NCI-H1930 (cell line): ENCODE measurements around the gene FHIT.
"Not testable (repeated sequence)": the region's sequence is repeated elsewhere in the genome, so short reads cannot be mapped to it uniquely, and the experiment has no call there.

ENCODE experiments used
- DNase-seq, 2 experiments: peaks; one replicate each; lab custom pipeline; 2025; lab: John Stamatoyannopoulos, UW

Gene FHIT

DNA sequence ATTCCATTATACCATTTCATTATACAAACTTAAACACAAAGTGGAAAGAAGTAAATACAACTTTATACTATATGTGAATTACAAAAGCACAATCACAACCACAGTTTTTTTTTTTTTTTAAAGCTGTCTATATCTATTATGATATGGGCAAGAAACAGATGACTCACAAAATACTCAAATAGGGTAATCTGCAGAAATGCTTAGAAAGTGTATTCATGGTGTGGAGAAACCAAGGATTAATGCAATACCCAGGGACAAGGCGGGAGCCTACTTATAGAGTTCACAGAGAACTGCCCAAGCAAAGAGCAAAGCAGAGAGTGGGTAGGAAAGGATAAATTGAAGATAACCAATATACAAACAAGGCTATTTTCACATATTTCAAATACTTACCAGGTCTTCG, 332.0 kb downstream of the FHIT start:
- DNase-seq: no peak

- DNase-seq: no peak
Measured at GRCh38 chr3:60917141-60917540, 334.1 kb downstream of the FHIT start.

DNA sequence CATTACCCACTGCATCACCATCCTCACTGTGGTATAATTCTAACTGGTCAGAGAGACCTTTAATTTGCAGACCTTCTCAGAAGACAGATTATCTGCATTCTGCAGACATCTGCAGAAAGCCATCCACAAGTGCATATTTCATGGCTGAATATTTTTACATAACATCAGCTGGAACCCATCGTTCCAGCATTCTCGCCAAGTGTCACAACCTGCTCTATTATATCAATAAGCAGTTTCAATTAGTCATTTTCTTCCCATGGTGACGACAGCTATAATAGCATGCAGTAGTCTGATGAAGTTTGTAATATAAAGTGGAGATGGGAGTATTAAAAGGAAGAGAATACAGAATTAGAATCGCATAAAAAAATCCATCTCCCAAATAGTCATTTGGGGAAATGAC, 334.7 kb downstream of the FHIT start:
- no peak for DNase-seq

DNA sequence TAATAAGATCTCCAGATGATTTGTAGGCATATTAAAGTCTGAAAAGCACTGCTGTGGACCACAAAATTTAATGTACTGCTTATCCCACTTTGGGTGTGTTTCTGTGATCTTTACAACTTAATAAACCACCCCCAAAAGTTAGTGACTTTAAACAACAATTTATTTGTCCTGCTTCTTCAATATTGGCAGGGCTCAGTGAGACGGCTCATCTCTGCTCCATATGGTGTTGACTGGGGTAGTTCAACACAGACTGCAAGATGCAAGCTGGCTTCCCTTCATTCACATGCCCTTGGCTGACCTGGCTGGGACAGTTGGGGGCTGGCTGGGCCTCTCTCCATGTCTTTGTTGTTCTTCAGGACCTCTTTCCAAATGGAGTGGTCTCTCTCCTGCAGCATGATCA, 337.8 kb downstream of the FHIT start:
- no peak for DNase-seq

DNA sequence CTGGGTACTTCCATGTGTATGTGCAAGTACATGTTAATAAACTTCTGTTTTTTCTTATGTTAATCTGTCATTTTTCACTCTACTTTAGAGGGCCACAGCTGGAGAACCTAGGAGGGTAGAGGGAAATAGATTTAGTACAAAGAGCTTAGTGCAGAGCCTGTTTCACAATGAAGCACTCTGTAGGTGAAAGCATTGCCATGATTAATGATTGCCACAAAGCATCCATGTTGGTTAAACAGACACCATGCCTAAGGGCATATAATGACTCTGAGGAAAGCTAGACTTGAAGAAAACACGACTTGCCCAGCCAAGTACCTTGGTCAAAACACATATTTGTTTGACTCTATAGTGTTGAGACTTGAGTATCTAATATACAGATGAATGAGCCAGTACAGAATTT, 338.4 kb downstream of the FHIT start:
- DNase-seq: no peak

DNA sequence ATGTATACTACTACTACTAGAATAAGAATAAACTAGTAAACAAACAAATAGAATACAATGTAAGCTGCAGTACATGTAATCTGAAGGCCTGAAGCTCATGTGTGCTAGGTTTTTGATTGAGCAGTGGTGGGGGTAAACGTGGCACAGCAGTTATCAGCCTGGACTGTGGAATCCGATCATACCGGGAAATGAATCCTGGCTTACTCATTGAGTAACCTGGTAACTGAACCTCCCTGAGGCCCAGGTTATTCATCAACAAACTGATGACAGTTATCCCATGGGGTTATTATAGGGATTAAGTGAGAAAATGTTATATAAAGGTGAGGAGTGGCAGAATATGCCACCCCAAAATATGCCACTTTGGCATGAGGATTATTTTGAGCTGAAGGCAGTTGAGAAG, 339.1 kb downstream of the FHIT start:
- no peak for DNase-seq

DNA sequence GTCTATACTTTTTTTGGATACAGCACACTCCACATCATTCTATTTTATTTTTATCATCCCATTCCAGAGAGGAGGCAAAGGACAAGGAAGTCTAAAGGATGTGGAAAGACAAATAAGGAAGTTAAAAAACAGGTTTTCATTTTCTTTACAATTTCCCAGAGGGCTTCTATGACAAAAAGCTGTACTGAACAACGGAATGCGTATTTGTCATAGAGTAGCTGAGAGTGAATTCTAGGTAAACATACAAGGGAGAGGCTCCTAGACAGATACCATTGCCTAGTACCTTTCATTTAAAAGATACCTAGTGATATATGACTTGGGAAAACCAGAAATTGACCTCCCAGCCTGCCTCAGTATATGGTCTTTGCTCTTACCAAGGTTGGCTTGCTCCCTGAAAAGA, 341.7 kb downstream of the FHIT start:
- DNase-seq: no peak

GRCh38 chr3:60906283-60906682, 345.0 kb downstream of the FHIT start:
- DNase-seq: no peak

- no peak for DNase-seq
Measured at GRCh38 chr3:60898321-60898720, 352.9 kb downstream of the FHIT start.

GRCh38 chr3:60893946-60894345, 357.3 kb downstream of the FHIT start:
- DNase-seq: no peak

GRCh38 chr3:60890226-60890625, 361.0 kb downstream of the FHIT start:
- DNase-seq: no peak

GRCh38 chr3:60888952-60889351, 362.3 kb downstream of the FHIT start:
- DNase-seq: not testable (repeated sequence)

DNA sequence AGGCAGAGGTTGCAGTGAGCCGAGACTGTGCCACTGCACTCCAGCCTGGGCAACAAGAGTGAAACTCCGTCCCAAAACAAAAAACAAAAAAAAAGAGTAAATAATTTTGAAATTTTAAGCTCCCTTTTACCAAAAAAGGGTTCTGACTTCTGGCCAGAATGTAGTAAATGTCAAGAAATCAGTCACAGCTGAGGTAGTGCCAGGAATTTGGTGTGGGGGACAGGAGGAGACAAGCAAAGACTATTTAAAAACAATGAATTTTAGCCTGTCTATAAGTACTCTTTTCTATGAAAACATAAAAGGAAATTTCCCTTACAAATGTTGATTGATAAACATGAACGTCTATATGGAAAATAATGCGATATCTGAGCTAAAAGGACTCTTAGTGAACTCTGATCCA, 363.7 kb downstream of the FHIT start:
- no peak for DNase-seq

DNA sequence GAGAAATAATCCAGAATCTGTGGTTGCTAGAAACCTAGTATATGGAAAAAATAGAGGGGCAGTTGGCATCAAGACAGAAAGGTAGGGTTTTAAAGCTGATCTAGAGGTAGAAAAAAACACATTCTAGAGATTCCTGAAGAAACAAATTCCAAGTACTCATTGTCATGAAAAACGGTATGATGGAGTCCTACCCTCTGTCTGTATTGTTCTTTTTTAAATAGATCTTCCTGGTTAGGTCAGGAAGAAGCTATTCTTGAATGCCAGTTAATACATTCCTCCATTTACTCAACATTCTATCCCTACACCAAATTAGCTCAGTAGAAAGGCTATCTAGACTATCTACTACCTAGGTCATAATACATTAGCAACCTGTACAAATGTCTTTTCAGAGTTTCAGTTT, 364.7 kb downstream of the FHIT start:
- no peak for DNase-seq

DNA sequence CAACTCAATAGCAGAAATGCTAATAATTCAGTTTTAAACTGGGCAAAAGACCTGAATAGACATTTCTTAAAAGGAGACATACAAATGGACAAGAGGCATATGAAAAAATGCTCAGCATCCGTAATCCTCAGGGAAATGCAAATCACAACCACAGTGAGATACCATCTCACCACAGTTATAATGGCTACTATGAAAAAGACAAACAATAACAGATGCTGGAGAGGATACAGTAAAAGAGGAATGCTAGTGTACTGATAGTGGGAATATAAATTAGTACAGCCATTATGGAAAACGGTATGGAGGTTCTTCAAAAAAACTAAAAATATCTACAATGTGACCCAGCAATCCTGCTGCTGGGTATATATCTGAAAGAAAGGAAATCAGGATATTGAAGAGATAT, 367.2 kb downstream of the FHIT start:
- no peak for DNase-seq

- DNase-seq: no peak
Measured at GRCh38 chr3:60877188-60877587, 374.1 kb downstream of the FHIT start.

GRCh38 chr3:60870396-60870795, 380.9 kb downstream of the FHIT start:
- DNase-seq: no peak

DNA sequence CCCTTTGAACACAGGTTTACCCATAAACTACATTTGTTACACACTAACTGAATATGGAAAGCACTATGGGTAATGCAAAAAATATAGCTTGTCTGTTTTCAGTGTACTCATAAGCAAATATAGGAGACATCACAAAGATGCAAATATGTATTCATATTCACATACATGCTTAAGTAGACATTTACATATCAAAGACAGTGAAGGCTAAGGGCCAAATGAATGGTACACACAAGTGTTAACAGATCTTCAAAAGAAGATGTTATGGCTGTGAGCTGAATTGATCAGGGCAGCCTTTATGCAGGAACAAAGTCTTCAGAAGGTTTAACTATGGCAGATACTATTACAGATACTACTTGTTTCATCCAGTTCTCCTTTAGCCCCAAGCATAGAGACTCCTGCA, 384.1 kb downstream of the FHIT start:
- DNase-seq: no peak

- DNase-seq: no peak
Measured at GRCh38 chr3:60856257-60857046, 394.8 kb downstream of the FHIT start.

GRCh38 chr3:60855250-60855649, 396.0 kb downstream of the FHIT start:
- DNase-seq: no peak

DNA sequence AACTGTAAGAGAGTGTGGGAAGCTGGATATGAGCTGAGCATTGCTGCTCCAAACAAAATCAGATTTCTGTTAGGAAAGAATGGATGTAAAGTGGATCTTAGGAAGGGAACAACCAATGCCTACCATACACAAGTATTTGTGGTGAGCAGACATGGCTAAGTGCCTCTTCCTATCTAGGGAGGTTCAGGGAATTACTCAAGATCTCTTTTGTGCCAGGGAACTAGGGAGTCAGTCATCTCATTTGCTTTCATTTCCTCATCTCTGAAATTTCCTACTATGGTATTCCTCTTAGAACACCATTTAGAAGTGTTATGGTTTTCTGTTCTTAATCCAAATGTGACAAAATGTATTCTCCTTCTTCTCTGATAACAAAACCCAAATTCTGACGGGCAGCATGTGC, 396.5 kb downstream of the FHIT start:
- no peak for DNase-seq

GRCh38 chr3:60847791-60848190, 403.5 kb downstream of the FHIT start:
- DNase-seq: no peak

DNA sequence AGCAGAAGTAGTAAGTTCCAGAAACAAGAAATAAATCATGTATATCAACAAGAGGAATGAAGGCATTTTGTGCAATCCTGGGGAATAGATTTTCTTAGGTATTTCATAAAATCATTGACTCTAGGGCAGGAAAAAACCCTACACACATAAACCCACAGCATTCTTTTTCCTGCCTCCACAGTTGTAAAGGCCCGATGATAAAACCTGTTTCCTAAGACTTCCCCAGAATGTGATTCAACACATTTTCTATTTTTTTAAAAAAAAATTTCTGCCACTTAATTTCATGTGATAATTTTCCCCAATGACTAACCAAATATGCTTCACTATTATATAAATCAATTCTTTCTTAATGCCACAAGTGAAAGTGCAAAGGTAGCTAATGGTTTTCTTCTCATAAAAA, 407.0 kb downstream of the FHIT start:
- no peak for DNase-seq

- no peak for DNase-seq
Measured at GRCh38 chr3:60841355-60841754, 409.9 kb downstream of the FHIT start.
